DMS153 treated with DMSO at 0.1 percent for 48 hours (cell line): ENCODE measurements around the gene SYNJ2.
"Not testable (repeated sequence)": the region's sequence is repeated elsewhere in the genome, so short reads cannot be mapped to it uniquely, and the experiment has no call there.

Experiments used
- DNase-seq: peaks from one replicate; lab custom pipeline; 2025; ENCODE audit not compliant: unreplicated experiment; lab: John Stamatoyannopoulos, UW

Gene SYNJ2, protein sequence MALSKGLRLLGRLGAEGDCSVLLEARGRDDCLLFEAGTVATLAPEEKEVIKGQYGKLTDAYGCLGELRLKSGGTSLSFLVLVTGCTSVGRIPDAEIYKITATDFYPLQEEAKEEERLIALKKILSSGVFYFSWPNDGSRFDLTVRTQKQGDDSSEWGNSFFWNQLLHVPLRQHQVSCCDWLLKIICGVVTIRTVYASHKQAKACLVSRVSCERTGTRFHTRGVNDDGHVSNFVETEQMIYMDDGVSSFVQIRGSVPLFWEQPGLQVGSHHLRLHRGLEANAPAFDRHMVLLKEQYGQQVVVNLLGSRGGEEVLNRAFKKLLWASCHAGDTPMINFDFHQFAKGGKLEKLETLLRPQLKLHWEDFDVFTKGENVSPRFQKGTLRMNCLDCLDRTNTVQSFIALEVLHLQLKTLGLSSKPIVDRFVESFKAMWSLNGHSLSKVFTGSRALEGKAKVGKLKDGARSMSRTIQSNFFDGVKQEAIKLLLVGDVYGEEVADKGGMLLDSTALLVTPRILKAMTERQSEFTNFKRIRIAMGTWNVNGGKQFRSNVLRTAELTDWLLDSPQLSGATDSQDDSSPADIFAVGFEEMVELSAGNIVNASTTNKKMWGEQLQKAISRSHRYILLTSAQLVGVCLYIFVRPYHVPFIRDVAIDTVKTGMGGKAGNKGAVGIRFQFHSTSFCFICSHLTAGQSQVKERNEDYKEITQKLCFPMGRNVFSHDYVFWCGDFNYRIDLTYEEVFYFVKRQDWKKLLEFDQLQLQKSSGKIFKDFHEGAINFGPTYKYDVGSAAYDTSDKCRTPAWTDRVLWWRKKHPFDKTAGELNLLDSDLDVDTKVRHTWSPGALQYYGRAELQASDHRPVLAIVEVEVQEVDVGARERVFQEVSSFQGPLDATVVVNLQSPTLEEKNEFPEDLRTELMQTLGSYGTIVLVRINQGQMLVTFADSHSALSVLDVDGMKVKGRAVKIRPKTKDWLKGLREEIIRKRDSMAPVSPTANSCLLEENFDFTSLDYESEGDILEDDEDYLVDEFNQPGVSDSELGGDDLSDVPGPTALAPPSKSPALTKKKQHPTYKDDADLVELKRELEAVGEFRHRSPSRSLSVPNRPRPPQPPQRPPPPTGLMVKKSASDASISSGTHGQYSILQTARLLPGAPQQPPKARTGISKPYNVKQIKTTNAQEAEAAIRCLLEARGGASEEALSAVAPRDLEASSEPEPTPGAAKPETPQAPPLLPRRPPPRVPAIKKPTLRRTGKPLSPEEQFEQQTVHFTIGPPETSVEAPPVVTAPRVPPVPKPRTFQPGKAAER (N-terminal part only)

DNA sequence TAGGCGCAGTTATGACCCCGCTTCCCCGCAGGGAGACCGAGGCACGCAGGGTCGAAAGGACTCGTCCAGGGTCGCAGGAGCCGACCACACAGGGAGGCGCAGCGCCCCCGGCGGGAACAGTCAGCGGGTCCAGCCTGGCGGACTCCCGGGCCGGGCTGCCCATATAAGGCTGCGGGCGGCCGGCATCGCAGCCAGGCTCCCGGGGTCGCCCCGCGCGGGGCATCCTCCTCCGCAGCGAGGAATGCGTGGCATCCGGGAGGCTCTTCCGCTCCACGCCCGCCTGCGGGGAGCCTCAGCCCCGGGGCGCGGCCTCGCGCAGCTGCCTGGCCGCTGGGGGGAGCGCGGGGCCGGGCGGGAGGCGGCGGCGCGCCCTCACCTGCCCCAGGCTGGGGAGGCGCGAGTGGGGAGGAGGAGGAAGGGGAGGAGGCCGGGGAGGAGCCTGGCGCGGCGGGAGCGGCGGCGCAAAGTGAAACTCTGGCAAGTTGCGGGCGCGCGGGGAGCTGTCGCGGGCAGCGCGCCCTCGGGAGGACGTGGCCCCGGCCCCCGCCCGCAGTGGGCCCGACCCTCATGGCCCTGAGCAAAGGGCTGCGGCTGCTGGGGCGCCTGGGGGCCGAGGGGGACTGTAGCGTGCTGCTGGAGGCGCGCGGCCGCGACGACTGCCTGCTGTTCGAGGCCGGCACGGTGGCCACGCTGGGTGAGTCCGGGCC is at the start of gene SYNJ2:
TSS of gene SYNJ2 (plus strand) at position 469 of the 707 bp plus-strand sequence. CDS start at position 568, 99 bp downstream.
- DNase-seq: peak; percentile 21

- no peak for DNase-seq
Measured at GRCh38 chr6:157935786-157936185, 45.9 kb upstream of the SYNJ2 start.

GRCh38 chr6:157937318-157937717 is 44.3 kb upstream of the SYNJ2 start:
- no peak for DNase-seq

DNA sequence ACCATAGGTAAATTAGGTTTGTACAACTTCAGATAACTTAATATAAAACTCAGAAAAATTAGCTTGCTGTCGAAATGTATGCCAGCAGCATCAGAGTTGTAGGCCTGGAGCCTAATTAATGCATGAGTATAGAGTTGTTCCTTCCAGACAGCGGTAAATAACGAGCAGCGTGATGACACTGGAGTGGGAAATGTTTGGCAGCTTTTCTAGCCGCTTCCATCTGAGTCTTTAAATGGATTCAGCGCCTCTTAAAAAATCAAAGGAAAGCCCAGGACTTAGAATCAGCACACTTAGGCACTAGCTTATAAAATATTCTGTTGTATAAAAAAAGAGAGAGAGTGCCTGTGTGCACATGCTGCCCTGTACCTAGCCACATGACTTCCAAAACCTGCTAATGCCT is 43.7 kb upstream of the SYNJ2 start:
- DNase-seq: no peak

DNA sequence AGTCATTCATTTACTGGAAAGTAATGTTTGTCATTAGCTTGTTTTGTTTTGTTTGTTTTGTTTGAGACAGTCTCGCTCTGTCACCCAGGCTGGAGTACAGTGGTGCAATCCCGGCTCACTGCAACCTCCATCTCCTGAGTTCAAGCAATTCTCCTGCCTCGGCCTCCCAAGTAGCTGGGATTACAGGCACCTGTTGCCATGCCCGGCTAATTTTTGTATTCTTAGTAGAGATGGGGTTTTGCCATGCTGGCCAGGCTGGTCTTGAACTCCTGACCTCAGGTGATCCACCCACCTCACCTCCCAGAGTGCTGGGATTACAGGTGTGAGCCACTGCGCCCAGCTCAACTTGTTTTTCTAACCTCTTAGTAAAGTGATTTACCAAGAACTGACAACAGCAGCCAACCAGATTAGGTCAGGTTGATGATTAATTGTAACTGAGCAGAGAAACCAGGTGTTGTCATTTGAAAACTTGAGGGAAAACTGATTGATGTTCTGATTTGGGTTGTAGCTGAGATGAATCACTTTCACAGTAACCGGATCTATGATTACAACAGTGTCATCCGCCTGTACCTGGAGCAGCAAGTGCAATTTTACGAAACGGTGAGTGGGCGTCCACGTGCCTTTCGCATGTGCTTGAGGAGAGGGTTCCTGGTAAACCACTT is 41.2 kb upstream of the SYNJ2 start:
- DNase-seq: not testable (repeated sequence)

DNA sequence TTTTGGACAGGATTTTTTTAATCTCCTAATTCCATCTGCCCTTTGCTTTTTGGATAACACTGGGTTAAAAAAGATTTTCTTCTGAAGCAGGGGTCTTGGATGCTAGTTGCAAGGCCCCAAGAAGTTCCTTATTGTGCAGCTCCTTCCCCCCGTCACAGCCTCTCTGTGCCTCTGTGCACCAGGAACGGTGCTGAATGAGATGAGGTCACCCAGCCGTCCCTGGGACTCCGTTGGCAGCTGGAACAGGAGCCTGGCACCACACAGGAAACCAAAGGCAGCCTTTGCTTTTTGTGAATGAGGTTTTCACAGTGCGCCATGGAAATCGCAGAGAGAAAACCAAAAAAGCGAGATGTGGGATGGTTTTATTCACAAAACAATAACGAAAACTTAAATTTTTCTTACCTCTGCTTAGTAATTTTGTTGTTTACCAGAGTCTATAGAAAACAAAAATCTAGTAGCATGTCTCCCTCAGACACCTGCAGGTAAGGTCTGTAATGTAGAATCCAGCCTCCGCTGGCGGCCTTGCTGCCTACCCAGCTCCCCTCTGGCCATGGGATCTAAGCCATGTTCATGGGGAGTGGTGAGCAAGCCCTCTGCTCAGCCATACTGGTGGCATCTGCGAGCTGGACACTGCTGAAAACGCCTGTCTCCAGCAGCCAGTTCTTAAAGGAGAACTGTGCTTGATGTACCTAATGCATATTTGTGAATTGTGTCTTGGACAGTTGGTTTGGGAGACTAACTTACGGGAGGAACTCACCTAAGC is 40.4 kb upstream of the SYNJ2 start:
- no peak for DNase-seq

GRCh38 chr6:157942351-157942750 is 39.3 kb upstream of the SYNJ2 start:
- DNase-seq: no peak

DNA sequence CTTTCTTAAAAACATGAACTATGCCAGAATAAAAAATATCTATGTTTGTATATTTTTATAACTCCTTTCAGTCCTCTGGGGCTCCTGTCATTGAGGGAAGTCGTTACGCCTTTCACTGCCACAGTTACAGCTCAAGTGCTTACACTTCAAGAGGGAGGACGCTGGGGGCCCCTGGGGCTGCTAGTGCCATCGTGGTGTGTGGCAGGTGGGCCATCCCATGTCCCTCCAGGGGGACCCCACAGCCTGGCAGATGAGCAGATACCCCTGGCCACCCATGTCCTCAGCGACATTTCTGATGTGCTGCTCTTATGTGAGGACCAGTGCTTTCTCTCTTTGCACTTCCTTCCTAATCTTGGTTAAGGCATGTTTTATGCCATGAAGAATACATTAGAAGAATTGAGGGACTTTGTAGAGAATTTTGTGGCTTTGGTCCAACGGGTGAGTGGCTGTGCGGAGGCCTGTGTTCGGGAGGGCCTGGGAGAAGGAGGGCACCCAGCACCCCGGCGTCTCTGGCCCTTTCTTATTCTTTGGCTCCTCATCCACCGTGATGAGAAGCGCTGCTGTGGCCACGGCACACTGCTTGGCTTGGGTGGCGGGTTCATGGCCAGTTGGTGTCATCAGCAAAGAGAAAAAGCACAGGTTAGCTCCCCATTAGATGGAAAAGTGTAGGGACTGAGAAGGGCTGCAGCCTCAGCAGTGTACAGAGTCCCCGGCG is 38.3 kb upstream of the SYNJ2 start:
- DNase-seq: no peak

DNA sequence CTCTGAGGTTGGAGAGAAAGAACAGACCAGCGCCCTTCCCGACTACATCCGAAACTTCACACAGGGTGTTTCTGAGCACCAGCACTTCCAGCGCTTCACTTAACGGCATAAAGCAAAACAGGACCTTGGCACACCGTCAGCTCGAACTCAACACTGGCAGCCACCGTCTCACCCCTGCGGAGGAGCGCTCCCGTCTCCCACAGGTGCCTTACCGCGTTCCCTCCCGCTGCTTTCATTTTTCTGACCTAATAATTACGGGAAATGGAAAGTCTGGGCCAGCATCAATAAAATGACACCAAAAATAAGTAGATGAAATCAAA is 37.7 kb upstream of the SYNJ2 start:
- no peak for DNase-seq

DNA sequence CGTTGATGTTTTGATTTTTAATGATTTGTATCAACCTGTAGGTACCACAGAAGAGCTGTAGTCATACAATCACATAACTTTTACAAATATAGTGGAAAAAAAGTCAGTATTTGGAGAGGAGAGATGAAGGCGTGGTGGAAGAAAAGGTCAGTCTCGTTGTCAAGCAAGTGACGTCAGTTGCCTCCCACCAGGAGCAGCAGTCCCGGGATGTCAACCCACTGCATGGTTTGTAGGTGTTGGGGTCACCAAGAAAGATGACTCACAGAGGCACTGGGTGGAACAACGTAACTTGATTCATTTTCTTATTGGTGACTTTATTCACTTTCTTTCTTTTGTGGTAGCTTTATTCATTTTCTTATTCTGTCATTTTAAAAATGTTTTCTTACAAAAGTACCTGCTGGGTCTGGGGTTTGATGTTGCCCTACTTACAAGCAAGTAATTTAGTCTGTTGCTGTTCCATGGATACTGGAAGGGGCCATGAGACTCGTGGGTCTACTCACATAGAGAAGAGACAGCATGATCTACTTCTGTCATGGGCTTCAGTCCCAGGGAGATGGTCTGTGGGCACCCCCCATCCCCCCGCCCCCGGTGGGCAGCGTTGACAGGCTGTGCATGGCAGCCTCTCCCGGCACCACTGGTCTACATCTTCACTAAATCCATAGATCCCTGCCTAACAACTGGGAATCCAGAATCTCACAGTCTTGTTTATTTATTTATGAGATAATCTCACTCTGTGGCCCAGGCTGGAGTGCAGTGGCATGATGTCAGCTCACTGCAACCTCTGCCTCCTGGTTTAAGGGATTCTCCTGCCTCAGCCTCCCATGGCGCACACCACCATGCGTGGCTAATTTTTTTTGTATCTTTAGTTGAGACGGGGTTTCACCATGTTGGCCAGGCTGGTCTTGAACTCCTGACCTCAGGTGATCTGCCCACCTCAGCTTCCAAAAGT is 36.4 kb upstream of the SYNJ2 start:
- DNase-seq: no peak

DNA sequence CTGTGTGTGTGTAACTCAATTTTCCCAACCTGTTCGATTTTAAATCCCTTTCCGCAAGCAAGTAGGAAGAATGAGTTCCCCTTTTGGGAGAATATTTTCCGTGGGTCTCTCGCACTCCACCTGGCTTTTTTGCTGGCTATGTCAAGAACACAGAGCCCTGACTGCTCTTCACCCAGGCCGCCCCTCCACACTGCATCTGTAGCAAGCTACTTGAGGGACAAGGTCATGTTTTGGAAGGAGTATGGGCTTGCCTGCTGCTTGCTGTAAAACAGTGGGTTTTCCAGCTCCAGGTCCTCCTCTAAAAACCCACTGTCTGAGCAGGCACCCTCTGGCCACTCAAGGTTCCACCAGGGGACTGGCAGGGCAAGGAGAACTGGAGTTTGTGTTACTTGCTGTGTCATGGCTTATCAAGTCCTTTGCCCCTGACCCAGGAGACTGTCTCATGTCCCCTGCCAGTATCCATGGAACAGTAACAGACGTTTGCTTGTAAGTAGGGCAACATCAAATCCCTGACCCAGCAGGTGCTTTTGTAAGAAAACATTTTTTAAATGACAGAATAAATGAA is 35.5 kb upstream of the SYNJ2 start:
- no peak for DNase-seq

DNA sequence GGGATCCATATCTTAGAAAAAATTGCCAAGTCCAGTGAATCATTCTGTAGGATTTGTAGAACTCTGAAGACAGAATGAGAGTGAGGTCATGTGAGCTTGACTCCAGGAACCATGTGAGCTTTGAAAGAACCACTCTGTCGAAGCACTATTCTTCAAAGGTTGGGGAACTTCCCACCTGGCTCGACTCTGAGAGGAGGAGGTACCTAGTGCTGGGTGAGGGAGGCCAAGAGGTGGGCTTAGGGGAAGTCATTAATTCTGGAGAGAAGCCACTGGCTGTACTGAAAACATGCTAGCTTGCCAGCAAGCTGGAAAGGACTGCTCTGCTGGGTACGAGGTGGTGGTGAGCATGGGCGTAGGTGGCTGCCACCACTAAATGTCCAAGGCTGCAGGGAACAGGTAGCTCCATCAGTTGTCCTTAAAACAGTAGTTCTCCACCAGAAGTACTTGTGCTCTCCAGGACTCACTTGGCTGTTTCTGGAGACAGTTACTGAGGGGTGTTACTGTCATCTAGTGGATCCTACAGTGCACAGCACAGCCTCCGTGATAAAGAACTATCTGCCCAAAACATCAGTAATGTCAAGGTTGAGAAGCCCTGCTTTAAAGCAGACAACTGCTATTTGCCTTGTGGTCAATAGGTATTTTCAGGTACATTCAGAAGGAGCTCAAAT is 34.7 kb upstream of the SYNJ2 start:
- DNase-seq: no peak

- DNase-seq: not testable (repeated sequence)
Measured at GRCh38 chr6:157950899-157951298, 30.8 kb upstream of the SYNJ2 start.

DNA sequence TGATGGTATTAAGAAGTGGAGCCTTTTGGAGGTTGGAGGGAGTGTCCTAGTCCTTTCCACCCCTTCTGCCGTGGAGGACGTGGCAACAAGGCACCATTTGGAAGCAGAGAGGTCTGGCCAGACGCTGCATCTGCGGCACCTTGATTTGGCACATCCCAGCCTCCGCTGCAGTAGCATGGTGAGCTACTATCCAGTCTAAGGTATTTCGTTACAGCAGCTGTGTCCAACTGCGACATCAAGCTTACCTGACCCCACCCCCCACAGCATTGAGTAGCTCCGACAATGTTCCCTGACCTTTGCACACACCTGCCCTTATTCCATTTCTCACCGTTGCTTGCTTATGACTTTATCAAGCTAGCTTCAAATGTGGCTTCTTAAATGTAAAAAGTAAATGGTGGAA is 29.8 kb upstream of the SYNJ2 start:
- no peak for DNase-seq

DNA sequence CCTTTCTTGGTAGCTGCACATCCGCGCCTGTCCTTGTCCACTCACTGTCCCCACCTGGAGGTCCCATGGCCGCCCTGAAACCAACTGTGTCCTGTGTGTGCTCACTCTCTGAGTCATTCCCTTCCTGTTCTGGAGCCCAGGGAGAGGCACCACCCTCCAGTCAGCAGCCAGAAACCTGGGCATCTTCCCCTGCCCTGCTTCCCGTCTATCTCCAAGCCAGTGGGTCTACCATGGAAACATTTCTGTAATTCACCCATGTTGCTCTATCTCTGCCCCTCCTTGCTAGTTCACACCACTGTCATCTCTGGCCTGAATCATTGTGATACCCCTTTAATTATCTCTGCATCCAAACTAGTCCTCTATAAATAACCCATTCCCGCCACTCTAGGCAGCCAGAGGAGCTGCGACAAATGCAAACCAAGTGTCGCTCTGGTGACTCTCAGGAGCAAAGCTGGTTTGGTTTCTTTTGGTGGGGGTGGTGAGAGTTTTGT is 28.8 kb upstream of the SYNJ2 start:
- no peak for DNase-seq

DNA sequence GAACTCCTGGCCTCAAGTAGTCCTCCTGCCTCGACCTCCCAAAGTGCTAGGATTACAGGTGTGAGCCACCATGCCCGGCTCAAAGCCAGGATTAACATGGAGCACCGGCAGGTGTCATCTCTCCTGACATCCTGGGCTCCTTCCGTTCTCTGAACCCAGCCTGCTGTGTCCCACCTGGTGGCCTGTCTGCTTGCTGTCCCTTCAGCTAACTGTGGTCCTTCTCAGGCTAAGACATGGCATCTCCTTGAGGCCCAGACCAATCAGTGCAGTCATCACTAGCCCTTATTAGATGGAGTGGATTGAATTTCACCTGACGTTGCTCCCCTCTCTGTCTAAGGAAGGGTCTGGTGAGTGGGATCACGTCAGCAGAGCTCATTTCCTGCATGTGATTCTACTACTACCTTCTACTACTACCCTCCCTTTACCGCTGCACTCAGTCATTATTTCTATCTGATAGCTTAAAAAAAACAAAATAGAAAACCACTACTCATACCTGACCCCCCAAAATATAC is 28.0 kb upstream of the SYNJ2 start:
- DNase-seq: no peak
